HG02938 (cell line): ENCODE data around the gene HSPA4.

Experiments
- ATAC-seq: cut with Tn5 transposase; IDR thresholded peaks from one replicate; pipeline ENCODE4 v1.9.1; 2021; ENCODE audit warnings: mild to moderate bottlenecking, moderate library complexity; ENCODE audit not compliant: unreplicated experiment

Gene HSPA4

DNA sequence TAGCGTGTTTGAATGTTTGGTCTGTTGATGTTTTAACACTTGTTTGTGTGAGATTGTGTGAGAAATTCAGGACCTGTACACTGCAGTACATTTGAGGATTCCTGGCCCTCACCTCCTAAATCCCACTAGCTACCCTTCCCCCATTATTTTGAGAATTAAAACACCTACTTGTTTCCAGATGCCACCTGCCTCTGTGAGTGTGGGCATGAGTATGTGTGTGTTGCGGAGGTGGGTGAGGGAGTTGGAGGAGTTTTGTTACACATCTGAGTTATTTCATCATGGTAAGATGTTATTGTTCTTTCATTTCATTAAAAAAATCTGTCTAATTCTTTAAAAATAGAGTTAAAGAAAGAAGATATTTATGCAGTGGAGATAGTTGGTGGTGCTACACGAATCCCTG is 36.3 kb downstream of the HSPA4 start:
- no peak for ATAC-seq

DNA sequence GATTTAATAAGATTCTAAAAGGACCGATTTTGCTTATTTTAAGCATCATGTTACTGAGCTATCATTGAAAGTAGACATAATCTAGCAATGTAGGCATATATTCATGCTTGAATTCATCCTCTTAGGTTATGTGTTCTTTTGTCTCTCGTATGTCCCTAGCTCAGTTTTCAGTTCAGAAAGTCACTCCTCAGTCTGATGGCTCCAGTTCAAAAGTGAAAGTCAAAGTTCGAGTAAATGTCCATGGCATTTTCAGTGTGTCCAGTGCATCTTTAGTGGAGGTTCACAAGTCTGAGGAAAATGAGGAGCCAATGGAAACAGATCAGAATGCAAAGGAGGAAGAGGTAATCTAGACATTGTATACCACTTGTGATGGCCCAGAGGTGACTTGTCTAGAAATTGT is 39.2 kb downstream of the HSPA4 start:
- no peak for ATAC-seq

DNA sequence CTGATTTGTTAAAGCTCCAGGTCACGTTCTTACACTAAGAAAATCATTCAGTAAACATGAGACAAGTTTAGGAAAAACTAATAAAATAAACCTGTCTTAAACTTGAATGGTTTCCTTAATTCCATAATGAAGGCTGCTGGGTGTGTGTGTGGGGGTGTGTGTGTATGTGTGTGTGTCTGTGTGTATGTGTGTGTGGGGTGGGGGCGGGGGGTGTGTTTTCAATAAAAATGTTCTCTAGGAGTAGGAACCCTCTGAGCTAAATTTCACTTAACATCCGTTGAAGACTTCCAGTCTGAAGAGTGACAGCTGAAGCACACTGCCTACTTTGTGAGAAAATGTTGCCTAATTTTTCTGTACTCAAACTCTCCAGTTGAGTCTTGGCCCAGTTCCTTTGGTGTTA is 54.5 kb downstream of the HSPA4 start:
- ATAC-seq, result no peak

DNA sequence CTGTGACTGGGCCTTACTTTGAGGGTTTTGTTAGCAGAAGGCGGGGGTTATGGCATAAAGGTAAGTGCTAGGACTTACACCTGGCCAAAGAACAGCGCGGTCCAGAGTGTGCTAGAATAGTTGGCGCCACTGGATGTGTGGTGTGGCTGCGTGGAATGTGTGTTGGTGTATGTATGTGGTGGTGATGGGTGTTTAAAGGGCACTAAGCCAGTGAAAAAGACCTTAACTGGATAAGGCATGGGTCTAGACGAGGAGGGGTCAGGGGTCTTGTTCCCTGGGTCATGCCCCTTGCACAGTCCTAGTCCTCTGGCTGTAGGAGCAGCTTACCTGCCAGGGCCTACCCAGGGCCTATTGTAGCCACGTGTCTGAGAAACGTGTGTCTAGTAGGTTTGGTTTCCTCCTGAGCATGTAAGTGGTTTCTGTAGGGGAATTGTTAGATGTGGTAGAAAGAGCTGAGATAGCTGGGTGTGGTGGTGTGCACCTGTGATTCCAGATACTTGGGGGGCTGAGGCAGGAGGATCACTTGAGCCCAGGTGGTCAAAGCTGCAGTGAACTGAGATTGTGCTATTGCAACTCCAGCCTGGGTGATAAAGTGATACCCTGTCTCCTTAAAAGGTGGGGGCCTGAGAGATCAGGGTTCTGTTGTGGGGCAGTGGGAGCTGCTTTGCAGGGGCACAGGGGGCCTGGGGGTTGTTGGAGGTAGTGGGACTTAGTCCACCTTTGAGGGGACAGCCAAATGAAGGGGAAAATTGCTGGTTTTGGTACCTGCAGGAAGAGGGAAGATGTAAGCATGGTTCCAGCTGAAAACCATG is 55.2 kb downstream of the HSPA4 start:
- ATAC-seq, result no peak

DNA sequence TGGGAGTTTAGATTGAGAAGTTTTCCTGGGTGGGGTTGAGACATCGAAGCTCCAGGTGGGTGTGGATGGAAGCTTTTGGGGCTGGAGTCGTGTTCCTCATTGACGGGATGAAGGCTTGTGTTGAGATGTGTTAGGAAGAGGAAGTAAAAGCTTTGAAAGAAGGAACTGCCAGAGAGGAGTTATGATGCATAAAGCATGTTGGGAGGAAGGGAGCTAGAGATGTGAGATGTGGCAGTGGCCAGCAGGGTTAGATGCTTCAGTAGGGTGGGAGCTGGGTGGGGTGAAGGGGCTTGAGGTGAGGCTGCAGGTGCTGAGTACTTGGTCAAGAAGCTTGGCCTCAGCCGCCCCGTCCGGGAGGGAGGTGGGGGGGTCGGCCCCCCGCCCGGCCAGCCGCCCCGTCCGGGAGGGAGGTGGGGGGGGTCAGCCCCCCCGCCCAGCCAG is 56.7 kb downstream of the HSPA4 start:
- no peak for ATAC-seq

DNA sequence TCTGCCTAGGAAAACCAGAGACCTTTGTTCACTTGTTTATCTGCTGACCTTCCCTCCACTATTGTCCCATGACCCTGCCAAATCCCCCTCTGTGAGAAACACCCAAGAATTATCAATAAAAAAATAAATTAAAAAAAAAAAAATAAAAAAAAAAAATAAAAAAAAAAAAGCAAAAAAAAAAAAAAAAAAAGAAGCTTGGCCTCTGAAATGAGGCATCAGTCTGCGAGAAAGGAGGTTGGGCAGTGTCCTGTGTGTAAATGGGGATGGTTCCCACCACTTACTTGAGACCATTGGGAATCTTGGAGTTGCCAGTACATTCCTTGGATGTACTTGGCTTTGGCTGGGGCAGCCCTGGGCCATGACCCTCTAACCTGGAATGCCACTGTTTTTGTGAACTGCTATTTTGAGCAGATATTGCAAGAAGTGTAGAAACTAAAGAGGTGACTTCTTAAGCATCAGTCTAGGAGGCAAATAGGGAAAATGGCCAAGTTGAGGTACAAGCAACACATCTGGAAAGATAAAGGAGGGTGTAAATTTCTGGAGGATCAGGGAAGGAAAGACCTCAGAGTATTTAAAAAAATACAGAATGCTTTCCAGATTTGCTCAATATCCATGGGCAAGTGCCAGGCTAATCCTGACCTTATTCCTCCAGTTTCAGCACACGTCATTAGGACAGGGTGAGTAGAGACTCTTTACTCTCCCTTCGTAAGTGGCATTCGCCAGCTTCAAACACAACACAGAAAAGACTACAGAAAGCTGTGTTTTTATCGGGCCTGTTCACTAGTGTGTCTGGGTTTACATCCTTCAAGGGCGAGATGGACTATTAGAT is 58.1 kb downstream of the HSPA4 start:
- no peak for ATAC-seq

DNA sequence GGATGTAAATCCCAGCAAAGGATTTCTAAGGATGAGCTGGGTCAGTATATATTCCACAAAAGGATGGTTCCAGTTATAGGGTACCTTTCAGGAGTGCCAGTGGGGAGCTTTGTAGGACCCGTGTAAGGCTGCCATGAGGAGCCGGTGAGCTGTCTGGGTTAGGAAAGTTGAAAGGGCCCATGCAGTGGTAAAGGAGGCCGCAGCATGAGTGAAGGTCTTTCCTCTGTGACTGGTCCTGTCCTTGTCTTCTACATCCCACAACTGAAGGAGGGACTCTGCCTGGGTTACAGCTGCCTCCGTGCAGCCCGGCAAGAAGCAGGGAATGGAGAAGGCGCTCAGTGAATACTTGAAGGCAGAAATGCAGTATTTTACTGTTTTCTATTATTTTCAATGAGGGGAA is 58.9 kb downstream of the HSPA4 start:
- no peak for ATAC-seq

DNA sequence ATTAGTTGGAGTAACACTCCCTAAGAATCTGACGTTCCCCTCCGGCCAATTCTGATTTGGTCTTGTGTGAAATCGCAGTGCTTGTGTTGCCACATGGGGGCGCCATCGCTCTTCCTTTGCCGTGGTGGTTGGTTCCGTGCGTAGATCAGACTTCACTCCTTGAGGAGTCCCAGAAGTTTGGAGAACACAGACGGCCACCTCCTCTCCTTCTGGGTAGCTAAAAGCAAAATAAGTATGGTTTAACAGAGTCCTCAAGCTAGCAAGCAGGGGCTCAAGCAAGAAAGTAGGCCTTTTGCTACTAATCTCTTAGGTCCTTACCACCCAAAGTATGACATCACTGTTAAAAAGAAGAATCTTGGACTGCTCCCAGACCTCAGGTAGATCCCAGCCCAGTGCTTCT is 59.5 kb downstream of the HSPA4 start:
- peak; percentile 56 for ATAC-seq

DNA sequence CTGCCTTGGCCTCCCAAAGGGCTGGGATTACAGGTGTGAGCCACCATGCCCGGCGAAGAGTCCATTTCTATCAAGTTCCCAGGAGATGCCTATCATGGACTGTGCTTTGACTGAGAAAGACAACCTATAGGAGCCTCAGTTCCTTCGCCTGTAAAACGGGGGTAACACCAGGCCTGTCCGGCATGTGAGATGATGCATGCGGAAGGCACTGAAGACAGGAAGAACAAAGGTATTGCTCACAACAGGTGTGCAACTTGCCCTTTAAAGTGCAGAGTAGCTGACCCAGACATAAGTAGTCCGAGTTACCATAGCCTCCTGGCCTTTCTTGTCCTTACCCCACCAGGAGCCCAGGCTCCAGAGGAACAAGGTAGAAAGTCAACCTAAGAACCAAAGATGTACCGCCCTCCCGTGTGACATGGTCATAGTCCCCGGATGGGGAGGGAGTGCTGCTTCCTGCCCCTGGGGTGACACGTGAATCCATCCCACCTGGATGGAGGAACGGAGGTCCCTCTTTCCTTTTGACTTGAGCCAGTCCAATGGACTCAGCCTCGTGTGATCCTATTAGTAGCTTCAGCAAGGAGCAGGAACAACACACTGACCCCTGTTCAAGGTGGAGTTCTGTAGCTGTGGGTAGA is 60.3 kb downstream of the HSPA4 start:
- no peak for ATAC-seq

DNA sequence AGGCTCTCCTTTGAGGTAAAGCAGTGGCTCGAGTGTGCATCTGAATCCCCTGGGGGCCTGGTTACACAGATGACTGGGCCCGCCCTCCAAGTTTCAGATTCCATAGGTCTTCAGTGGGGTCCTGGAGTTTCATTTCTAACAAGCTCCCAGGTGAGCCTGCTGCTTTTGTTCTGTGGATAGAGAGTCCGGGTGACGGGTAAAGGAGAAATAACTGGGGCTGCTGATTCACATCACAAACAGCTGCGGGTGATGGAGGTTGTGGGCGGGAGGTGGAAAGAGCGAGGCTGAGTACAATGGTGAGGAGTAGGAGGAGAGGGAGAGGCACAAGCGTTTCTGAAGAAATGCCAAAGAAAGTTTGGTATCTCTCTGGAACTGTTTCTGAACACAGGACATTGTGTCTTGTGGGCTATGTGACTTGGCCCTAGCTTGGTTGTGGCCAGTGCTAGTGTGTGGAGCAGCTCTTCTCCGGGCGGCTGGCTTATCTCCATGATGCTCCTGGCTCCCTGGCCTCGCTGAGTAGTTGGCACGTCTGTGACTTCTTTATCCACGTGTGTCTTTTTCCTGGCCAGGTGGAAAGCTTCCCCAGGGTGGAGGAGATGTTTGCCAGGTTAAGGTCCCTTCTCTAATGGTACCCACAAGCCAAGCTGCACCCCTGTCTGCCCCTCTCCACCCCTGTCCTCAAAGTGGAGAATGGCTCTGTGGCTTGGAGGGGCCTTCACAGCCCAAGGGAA is 61.7 kb downstream of the HSPA4 start:
- ATAC-seq, result no peak

DNA sequence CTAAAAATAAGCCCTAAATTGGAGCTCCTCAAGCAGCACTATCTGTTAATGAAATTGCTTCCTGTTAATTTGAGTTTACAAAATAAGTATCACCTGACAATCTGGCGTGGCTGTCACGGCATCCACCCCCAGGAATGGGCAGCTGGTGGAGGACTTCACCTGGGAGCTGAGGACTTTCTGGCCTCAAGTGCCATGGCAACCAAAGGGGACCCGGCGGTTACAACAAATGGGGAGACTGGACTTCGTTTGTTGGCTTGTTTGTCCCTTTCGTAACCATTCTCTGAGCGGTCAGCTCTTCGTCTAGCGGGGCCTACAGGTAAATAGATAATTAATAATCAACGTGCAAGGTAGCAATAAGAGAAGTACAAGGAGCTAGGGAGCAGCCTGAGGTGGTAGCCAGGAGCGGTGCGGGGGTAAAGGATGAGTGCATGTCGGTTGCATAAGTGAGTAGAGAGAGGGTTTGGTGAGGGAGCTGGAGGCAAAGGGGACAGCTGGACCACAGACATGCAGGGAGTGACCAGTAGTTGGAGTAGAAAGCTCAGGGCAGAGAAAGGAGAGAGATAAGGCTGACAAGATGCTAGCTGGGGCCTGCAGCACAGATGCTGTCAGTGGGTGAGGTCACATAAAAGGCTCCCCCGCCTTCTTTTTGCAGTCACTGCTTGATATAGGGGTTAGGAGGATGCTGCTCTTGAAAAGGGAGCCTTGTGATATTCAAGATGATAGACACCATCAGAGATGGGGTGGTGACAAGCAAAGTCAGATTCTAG is 62.5 kb downstream of the HSPA4 start:
- no peak for ATAC-seq

DNA sequence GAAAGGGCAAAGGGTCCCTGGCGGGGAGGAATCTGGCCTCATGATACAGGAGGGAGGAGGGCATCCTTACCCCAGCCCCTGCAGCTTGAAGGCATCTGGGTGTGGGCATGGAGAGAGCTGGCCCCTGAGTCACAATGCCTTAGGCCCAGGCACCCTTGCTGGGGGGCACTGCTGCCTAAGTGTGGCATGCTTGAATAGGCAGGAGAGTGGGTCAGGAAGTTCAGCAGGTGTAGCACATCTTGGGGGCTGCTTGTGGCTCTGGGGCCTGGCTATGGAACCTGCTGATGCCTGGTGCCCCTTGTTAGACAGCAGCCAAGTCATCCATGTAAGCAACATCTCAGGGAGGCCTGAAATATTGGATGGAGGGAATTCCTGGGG is 63.1 kb downstream of the HSPA4 start:
- ATAC-seq, result no peak

DNA sequence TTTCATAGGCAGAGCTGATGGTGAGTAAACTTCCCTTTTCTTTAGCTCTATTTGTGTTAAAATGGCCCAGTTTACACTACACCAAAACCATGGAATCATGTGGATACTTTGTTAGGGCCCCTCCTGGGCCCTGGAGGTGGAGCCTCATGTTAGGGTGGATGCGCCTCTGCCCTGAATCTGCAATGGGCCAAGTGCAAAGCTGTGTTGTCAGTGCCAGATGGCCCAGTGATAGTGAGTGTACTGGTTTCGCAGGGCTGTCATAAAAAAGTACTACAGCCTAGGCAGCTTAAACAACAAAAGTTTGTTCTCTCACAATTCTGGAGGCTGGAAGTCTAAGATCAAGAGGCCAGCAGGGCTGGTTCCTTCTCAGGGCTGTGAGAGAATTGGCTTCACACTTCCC is 64.8 kb downstream of the HSPA4 start:
- ATAC-seq, result no peak

DNA sequence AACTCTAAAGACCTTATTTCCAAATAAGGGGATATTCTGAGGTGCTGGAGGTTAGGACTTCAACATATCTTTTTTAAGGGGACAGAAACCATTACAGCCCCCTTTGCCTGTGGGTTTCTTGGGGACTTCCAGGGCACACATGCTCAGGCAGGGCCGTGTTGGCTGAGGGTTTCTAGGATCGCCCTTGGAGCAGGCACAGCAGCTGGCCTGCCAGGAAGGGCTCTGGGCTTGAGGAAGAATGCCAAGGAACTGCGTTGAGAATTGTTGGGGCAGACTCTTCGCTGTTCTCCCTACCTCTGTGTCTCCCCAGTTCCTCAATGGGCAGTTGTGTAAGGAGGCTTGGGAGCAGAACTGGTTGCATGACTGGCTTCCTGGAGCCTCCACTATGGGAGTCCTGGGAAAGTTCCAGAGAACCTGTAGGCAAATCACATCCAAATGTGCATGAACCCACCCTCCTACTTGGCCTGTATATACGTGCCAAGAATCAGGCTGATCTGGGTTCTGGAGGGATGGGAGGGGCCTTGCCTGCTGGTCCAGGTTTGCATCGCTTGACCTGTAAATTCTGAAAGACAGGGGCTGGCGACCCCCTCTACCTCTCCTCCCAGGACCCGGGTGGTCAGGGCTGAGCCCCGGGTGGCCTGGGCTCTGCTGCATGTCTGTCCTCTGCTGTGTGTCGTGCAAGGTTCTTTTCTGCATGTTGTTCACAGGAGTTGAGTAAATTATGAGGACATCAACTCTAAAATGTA is 65.5 kb downstream of the HSPA4 start:
- ATAC-seq, result no peak

DNA sequence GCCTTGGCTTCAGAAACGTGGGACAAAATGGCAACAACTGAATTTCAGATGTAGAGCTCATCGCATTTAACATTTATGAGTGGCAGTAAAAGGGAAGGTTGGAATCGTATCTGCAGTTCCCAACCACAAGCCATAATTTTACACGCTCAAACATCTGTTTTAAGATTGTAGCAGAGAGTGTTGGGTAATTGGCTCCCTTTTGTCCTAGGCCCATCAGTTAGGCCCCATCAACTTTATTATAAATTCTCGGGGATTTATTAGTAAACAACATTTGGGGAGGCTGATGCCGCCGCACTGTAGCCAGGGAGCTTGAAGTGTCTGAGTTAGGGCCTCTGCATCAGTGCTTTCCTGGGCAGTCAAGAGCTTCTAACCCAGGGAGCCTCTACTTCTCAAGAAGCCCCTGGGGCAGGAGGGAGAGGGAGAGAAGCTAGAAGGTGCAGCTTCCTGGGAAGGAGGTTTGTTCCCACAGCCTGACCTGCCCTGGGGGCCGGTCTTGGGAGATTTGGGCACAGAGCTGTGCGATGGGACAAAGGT is 66.2 kb downstream of the HSPA4 start:
- ATAC-seq, result no peak

DNA sequence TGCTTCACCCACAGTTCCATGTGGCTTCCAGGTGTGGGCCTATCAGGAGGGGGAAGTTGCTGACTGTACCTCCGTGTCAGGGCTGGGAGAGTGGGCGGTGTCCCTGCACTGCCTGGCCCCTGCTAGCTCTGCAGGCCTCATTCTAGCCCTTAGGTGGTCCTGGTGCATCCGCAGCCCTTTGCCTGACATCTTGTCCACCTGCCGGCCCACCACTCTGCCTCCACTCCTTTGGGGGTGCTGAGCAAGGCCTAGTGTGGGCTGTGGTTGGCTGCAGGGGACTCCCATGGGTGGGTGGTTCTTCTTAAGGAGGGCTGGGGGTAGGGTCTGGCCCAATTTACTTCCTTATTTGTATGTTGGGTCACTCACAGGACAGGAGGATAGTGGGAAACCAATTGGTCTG is 66.9 kb downstream of the HSPA4 start:
- no peak for ATAC-seq

DNA sequence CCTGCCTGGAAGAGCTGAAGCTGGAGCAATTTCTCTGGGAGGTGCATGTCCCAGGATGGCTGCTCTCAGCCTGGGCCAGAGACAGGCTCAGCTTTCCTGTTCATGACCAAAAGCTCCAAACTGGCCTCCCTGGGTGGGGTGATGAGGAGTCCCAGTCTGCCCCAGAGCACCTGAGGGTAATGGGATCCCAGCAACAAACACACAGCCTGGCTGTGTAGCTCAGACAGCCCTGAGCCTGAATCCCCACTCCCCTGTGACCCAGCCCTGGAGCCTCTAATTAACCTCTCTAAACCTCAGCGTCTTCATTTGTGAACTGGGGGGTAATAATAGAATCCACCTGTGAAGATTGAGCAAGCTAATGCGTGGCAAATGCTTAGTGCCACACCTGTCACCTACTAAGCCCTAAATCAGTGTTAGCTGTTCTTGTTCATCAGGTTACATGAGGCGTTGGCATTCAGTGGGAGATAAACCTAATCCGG is 67.5 kb downstream of the HSPA4 start:
- no peak for ATAC-seq

DNA sequence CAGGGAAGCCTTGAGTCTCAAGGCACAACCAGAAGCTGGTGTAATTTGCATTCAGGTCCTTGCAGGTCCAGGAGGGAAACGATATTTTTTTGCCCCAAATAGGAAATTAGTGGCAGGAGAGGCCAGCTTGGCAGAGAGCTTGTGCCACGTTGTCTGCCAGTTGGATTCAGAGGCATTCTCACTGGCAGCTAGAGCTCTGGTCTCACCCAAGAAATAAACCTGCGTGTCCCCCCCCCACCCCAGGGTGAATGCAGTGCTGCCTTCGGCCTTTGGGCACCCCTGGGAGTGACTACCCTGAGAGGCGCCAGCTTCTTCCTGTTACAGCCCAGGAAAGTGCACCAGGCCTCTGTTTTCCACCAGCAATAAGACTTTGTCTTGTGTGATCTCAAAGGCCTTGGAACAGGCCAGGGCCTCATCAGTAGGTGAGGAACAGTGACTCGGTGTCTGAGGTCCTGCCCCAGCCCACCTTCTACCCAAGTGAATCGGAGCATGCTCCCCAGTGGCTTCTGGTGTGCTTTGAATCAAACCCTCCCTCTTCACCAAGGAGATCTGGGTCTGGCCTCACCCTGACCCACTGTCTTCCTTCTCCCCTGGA is 68.4 kb downstream of the HSPA4 start:
- no peak for ATAC-seq

DNA sequence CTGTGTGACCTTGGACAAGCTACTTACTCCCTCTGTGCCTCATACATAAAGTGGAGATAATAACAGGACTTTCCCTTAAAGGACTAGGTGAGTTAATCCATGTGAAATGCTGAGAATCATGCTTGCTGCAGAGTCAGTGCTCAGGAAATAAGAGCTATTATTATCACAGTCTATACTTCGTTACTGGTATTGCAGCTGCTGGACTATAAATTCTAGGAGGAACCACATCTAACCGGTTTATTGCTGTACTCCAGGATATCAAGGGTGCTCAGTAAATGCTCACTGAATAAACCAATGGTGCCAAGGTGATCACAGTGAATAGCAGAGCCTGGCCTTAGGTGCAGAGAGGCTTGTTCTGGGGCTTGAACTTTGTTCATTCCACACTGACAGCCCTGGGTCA is 69.3 kb downstream of the HSPA4 start:
- no peak for ATAC-seq
